Esophagus squamous epithelium (tissue), 5 donors: ENCODE data around the gene ZNF77. TPM values are rescaled to one million over a fixed set of nuclear protein-coding genes. Genes with fewer than 3 reads are reported as not detected.
A peak's percentile ranks its signal among the peaks of the same experiment; 100 is the strongest.
"Not testable (repeated sequence)": the region's sequence is repeated elsewhere in the genome, so short reads cannot be mapped to it uniquely, and the experiment has no call there.

Source experiments
- DNase-seq: peaks from one replicate; lab custom pipeline; 2025; lab: John Stamatoyannopoulos, UW
- H3K27ac ChIP-seq, 4 donors: fragments of 200-600 bp; sonication (generic); one replicate each; pipeline ENCODE4 v1.5.1; 2016 to 2019; ENCODE audit warnings: mild to moderate bottlenecking in 1 of 4
- H3K27me3 ChIP-seq, 4 donors: fragments of 200-600 bp; sonication (generic); 1 replicate in 3 of 4; 2 replicates in 1 of 4; pipeline versions ENCODE4 v1.5.1 to v1.6.0; 2017 to 2021; ENCODE audit warnings: antibody characterized with exemption in 1 of 4
- H3K36me3 ChIP-seq, 3 donors: fragments of 200-600 bp; sonication (generic); one replicate each; pipeline ENCODE4 v1.5.1; 2016 to 2019
- H3K4me1 ChIP-seq, 3 donors: fragments of 200-600 bp; sonication (generic); one replicate each; pipeline ENCODE4 v1.5.1; 2017 to 2019
- H3K4me3 ChIP-seq, 4 donors: fragments of 200-600 bp; sonication (generic); 1 replicate in 3 of 4; 2 replicates in 1 of 4; pipeline ENCODE4 v1.5.1; 2016 to 2019; ENCODE audit warnings: mild to moderate bottlenecking in 2 of 4, moderate library complexity in 1 of 4
- H3K9me3 ChIP-seq, 3 donors: fragments of 200-600 bp; sonication (generic); one replicate each; pipeline ENCODE4 v1.5.1; 2016 to 2019
- POLR2A ChIP-seq, 4 donors: fragments of 450-650 bp; IDR thresholded peaks; one replicate each; pipeline ENCODE4 v1.6.1; 2017; ENCODE audit warnings: antibody characterized with exemption in 4 of 4, mild to moderate bottlenecking in 4 of 4, moderate library complexity in 3 of 4
- WGBS, 2 donors: methylation state at CpG; one replicate each; pipeline ENCODE4 v1.1.5; 2018; 5-methylcytosine and 5-hydroxymethylcytosine counted together
- intact Hi-C: fragments of 100-400 bp; cut with DNase I; formaldehyde crosslinking; loops from one replicate; pipeline ENCODE4 v1.15.0; 2022
- total RNA-seq, 4 donors: library from RNA; depleted of rRNA; stranded (reverse); fragments of >200 nt; gene quantifications; one replicate each; pipeline ENCODE4 v1.1.0, GENCODE V29; 2016
- TF ChIP-seq, protein P1 (sequence below), 6 experiments: fragments of 450-650 bp in 4 of 6; fragments of 200-600 bp in 2 of 6; sonication (generic) in 2 of 6; IDR thresholded peaks; one replicate each; pipeline ENCODE4 v1.5.1; 2016 to 2019; ENCODE audit warnings: antibody characterized with exemption in 6 of 6, mild to moderate bottlenecking in 4 of 6, moderate library complexity in 4 of 6
- donor health status: DM: yes; HTN: yes; CAD: no.

Gene ZNF77
- total RNA-seq, 4 donors from 2014 or later, result 3.1 to 5.9 (median 4.5) TPM

DNA sequence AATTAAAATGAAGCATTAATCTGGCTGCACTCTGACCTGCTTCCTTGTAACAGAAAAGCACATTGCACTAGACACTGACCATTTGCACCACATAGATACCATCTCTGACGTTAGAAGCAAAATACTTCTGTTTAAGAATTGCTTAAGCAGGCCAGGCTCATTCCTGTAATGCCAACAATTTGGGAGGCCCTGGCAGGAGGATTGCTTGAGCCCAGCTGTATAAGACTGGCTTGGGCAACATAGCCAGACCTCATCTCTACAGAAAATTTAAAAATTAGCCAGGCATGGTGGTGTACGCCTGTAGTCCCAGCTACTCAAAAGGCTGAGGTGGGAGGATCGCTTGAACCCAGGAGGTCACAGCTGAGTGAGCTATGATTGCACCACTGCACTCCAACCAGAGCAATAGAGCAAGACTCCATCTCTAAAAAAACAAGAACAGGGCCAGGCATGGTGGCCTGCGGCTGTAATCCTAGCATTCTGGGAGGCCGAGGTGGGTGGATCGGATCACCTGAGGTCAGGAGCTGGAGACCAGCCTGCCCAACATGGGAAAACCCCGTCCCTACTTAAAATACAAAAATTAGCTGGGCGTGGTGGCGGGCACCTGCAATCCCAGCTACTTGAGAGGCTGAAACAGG lies 25.5 kb upstream of the ZNF77 start:
- Histone ChIP-seq H3K4me1 (peaks cover 23 to 70% (median 42%) of the 10 kb centered on the region in 3 donors), H3K27me3 (no peaks in the 10 kb centered on the region), H3K36me3 (no peaks in the 10 kb centered on the region), H3K4me3 (no peak overlapping the region), H3K27ac (peak overlapping the region; percentile 62 to 88 (median 76)), H3K9me3 (no peaks in the 10 kb centered on the region)
- intact Hi-C loops, result no loop called here
- DNase-seq, result no peak
- TF ChIP-seq POLR2A (IDR thresholded peaks at IDR 0.05), result no peak
- TF ChIP-seq, protein P1, sequence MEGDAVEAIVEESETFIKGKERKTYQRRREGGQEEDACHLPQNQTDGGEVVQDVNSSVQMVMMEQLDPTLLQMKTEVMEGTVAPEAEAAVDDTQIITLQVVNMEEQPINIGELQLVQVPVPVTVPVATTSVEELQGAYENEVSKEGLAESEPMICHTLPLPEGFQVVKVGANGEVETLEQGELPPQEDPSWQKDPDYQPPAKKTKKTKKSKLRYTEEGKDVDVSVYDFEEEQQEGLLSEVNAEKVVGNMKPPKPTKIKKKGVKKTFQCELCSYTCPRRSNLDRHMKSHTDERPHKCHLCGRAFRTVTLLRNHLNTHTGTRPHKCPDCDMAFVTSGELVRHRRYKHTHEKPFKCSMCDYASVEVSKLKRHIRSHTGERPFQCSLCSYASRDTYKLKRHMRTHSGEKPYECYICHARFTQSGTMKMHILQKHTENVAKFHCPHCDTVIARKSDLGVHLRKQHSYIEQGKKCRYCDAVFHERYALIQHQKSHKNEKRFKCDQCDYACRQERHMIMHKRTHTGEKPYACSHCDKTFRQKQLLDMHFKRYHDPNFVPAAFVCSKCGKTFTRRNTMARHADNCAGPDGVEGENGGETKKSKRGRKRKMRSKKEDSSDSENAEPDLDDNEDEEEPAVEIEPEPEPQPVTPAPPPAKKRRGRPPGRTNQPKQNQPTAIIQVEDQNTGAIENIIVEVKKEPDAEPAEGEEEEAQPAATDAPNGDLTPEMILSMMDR (IDR thresholded peaks at IDR 0.05), result no peak
- 59 to 76% methylated on average over 7 to 9 of the region's 9 CpGs for WGBS, 2 donors

DNA sequence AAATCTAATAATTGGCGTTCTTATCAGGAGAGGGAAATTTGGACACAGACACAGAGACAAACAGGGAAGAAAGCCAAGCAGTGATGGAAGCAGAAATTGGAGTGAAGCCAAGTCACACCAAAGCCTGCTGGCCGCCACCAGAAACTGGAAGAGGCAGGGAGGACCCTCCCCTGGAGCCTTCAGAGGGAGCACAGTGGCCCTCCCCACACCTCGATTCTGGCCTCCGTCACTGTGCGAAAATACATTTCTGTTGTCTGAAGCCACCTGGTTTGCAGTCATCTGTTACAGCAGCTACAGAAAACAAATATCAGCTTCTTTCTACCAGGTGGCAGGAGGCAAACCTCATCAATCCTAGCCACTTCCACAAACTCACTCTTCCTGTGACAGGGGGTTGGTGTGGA lies 24.3 kb upstream of the ZNF77 start:
- H3K4me3 ChIP-seq, result no peak overlapping the region
- peak overlapping the region; percentile 36 to 86 (median 75) for H3K27ac ChIP-seq
- H3K36me3 ChIP-seq, result no peaks in the 10 kb centered on the region
- WGBS, 2 donors, result 17 to 19% methylated on average over 4 of the region's 5 CpGs
- no peaks in the 10 kb centered on the region for H3K9me3 ChIP-seq
- DNase-seq, result no peak
- peaks cover 11 to 58% (median 29%) of the 10 kb centered on the region in 3 donors for H3K4me1 ChIP-seq
- intact Hi-C loops, result loop anchor here (10.0 kb wide), 1 partner anchor 106 kb away; no protein-coding TSS in a partner anchor
- no peak for TF ChIP-seq POLR2A (IDR thresholded peaks at IDR 0.05)
- TF ChIP-seq, protein P1 (IDR thresholded peaks at IDR 0.05), result no peak
- H3K27me3 ChIP-seq, result no peaks in the 10 kb centered on the region

DNA sequence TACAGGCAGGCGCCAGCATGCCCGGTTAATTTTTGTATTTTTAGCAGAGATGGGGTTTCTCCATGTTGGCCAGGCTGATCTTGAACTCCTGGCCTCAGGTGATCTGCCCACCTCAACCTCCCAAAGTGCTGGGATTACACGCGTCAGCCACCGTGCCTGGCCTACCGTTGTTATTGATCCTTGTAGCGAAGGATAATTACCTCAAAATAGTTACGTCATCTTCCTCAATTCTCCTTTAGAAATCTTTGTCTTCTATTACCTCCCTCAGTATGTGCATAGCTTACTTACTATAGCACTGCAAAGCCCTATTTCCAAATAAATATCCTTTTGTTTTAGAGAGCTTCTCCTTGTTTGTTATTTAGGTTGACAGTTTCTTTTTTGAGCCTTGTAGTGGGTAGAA lies 23.2 kb upstream of the ZNF77 start:
- intact Hi-C loops, result loop anchor here (10.0 kb wide), 1 partner anchor 107 kb away; no protein-coding TSS in a partner anchor
- TF ChIP-seq, protein P1 (IDR thresholded peaks at IDR 0.05), result no peak
- TF ChIP-seq POLR2A (IDR thresholded peaks at IDR 0.05), result no peak
- H3K4me1 ChIP-seq, result peaks cover 10 to 50% (median 23%) of the 10 kb centered on the region in 3 donors
- 71 to 72% methylated on average over 8 of the region's 8 CpGs for WGBS, 2 donors
- H3K27ac ChIP-seq, result no peak overlapping the region
- no peak overlapping the region for H3K4me3 ChIP-seq
- no peak for DNase-seq
- no peaks in the 10 kb centered on the region for H3K9me3 ChIP-seq
- no peaks in the 10 kb centered on the region for H3K36me3 ChIP-seq
- no peaks in the 10 kb centered on the region for H3K27me3 ChIP-seq

DNA sequence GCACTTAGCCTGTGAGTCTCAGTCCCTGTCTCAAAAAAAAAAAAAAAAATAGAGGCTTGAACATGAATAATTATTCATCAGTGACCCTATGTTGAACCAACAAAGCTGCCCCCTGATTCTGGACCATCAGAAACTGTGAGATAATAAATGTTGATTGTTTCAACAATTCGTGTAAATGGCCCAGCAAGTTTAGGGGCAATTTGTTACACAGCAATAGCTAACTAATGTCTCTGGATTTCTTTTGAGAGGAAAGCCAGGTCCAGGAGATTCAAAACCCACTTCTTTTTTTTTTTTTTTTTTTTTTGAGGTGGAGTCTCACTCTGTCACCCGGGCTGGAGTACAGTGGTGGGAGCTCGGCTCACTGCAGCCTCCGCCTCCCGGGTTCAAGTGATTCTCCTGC lies 20.1 kb upstream of the ZNF77 start:
- intact Hi-C loops, result loop anchor here (5.0 to 10.0 kb wide), 2 partner anchors 110 to 137 kb away; no protein-coding TSS in a partner anchor

DNA sequence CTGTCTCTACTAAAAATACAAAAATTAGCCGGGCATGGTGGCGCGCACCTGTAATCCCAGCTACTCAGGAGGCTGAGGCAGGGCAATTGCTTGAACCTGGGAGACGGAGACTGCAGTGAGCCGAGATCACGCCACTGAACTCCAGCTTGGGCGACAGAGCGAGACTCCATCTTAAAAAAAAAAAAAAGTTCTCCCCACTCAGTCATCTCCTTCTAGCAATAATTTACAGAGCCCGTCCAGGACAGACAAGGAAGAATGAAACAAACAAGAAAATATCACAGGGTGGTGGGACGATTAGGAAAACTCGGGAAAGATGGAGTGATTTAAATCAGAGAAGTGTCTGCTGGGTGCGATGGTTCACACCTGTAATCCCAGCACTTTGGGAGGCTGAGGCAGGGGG lies 18.9 kb upstream of the ZNF77 start:
- H3K4me1 ChIP-seq, result peaks cover 0 to 20% (median 0%) of the 10 kb centered on the region in 3 donors
- H3K27me3 ChIP-seq, H3K36me3 ChIP-seq, DNase-seq, H3K9me3 ChIP-seq, H3K4me3 ChIP-seq, H3K27ac ChIP-seq: not testable (repeated sequence)
- intact Hi-C loops, result loop anchor here (5.0 to 10.0 kb wide), 2 partner anchors 111 to 139 kb away; no protein-coding TSS in a partner anchor
- 71 to 82% methylated on average over 6 to 11 of the region's 12 CpGs for WGBS, 2 donors

More for the DNA sequence above, 20.1 kb upstream of the ZNF77 start:
- no peaks in the 10 kb centered on the region for H3K27me3 ChIP-seq
- no peak overlapping the region for H3K27ac ChIP-seq
- no peak for TF ChIP-seq POLR2A (IDR thresholded peaks at IDR 0.05)
- TF ChIP-seq, protein P1 (IDR thresholded peaks at IDR 0.05), result no peak
- peaks cover 5 to 33% (median 7%) of the 10 kb centered on the region in 3 donors for H3K4me1 ChIP-seq
- no peak overlapping the region for H3K4me3 ChIP-seq
- H3K36me3 ChIP-seq, result no peaks in the 10 kb centered on the region
- no peak for DNase-seq
- no peaks in the 10 kb centered on the region for H3K9me3 ChIP-seq
- WGBS, 2 donors, result 88 to 95% methylated on average over 5 of the region's 5 CpGs
